Gastrocnemius medialis (tissue), 4 donors: ENCODE measurements around the gene METTL22. TPM values are rescaled to one million over a fixed set of nuclear protein-coding genes. Genes with fewer than 3 reads are reported as not detected.

Source experiments
- ATAC-seq, 2 donors: fragments of 150-250 bp; one replicate each; pipeline ENCODE4 v1.9.1; 2016
- DNase-seq, 2 donors: peaks; one replicate each; pipeline ENCODE4 v3.0.0-alpha.2; 2019
- H3K27ac ChIP-seq, 4 donors: fragments of 200-600 bp; sonication (generic); 1 replicate in 1 of 4; 2 replicates in 3 of 4; pipeline ENCODE4 v1.5.1; 2016 to 2018; ENCODE audit warnings: mild to moderate bottlenecking in 2 of 4, moderate library complexity in 1 of 4
- H3K27me3 ChIP-seq, 3 donors: fragments of 200-600 bp; sonication (generic) in 2 of 3; 1 replicate in 1 of 3; 2 replicates in 2 of 3; pipeline versions ENCODE4 v1.5.1 to v1.6.0; 2016 to 2019; ENCODE audit warnings: mild to moderate bottlenecking in 1 of 3, moderate library complexity in 1 of 3
- H3K36me3 ChIP-seq, 2 donors: fragments of 200-600 bp; sonication (generic) in 1 of 2; one replicate each; pipeline ENCODE4 v1.5.1; 2017 to 2018
- H3K4me1 ChIP-seq, 2 donors: fragments of 200-600 bp; sonication (generic) in 1 of 2; one replicate each; pipeline ENCODE4 v1.5.1; 2016 to 2017; ENCODE audit warnings: mild to moderate bottlenecking in 2 of 2
- H3K4me3 ChIP-seq, 4 donors: fragments of 200-600 bp; sonication (generic) in 3 of 4; 1 replicate in 1 of 4; 2 replicates in 3 of 4; pipeline ENCODE4 v1.5.1; 2016 to 2019; ENCODE audit warnings: mild to moderate bottlenecking in 2 of 4
- H3K9me3 ChIP-seq, 3 donors: fragments of 200-600 bp; sonication (generic) in 2 of 3; 1 replicate in 1 of 3; 2 replicates in 2 of 3; pipeline ENCODE4 v1.5.1; 2016 to 2019
- POLR2A ChIP-seq, 2 donors: fragments of 450-650 bp; IDR thresholded peaks; one replicate each; pipeline ENCODE4 v1.6.1; 2017; ENCODE audit warnings: antibody characterized with exemption in 2 of 2, mild to moderate bottlenecking in 2 of 2, moderate library complexity in 2 of 2
- in situ Hi-C, 4 donors: fragments of 200-750 bp; cut with MboI; loops; one replicate each; pipeline versions ENCODE4 v1.15.0 to v1.8.0; 2017; ENCODE audit warnings: low sequenced_read_pairs in 4 of 4
- intact Hi-C: fragments of 100-400 bp; cut with DNase I; formaldehyde crosslinking; loops from one replicate; pipeline ENCODE4 v1.15.1; 2023; ENCODE audit warnings: low total_unique reads
- total RNA-seq, 4 donors: library from RNA; depleted of rRNA; stranded (reverse); fragments of >200 nt; gene quantifications; one replicate each; pipeline versions ENCODE4 v1.1.0 to v1.2.3, GENCODE V29; 2016
- TF ChIP-seq, protein P1 (sequence below), 5 experiments: fragments of 450-650 bp in 3 of 5; fragments of 200-600 bp in 2 of 5; sonication (generic) in 2 of 5; IDR thresholded peaks in 4 of 5; conservative IDR thresholded peaks in 1 of 5; 1 replicate in 4 of 5; 2 replicates in 1 of 5; pipeline ENCODE4 v1.5.1; 2016 to 2019; ENCODE audit warnings: antibody characterized with exemption in 5 of 5, mild to moderate bottlenecking in 3 of 5, moderate library complexity in 3 of 5

METTL22 gene
- total RNA-seq, 4 donors from 2014 or later: 28.8 to 71.5 (median 51.5) TPM

DNA sequence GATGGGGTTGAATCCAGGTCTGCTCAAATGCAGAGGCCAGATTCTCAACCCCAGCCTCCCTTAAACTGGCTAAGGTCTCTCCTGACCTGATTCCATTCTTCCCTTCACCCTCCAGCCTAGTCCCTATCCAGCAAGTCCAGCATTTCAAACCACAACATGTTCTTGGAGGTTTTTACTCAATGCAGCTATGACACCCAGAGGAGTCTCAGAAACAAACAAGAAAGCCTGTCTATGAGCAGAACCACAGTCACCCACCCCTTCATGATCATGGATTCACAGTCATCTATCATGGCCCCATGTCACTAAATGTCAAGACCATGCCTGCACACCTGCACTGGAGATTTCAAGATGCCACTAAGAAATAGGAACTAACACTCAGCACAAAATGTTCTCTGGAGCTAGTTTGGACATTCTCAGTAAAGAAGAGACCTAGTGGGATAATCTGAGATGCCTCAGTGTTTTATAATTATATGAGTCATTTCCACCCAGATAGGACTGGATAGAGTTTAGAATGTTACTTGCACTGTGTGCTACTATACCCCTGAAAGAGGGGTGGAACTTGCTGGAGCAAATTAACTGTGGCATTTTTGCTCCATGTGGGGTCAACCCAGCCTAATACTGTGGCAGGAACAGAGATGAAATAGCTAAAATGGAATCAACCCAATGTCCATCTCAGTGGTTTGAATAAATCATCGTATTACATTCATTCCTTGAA lies 9.5 kb upstream of the METTL22 start:
- in situ Hi-C loops: no loop called here
- Histone ChIP-seq H3K27ac (no peak overlapping the region), H3K27me3 (peaks cover 0 to 3% (median 0%) of the 10 kb centered on the region in 3 donors), H3K4me3 (no peak overlapping the region), H3K36me3 (no peaks in the 10 kb centered on the region), H3K9me3 (no peaks in the 10 kb centered on the region), H3K4me1 (no peaks in the 10 kb centered on the region)
- no peak for ATAC-seq
- no peak for TF ChIP-seq POLR2A (IDR thresholded peaks at IDR 0.05)
- TF ChIP-seq, protein P1, sequence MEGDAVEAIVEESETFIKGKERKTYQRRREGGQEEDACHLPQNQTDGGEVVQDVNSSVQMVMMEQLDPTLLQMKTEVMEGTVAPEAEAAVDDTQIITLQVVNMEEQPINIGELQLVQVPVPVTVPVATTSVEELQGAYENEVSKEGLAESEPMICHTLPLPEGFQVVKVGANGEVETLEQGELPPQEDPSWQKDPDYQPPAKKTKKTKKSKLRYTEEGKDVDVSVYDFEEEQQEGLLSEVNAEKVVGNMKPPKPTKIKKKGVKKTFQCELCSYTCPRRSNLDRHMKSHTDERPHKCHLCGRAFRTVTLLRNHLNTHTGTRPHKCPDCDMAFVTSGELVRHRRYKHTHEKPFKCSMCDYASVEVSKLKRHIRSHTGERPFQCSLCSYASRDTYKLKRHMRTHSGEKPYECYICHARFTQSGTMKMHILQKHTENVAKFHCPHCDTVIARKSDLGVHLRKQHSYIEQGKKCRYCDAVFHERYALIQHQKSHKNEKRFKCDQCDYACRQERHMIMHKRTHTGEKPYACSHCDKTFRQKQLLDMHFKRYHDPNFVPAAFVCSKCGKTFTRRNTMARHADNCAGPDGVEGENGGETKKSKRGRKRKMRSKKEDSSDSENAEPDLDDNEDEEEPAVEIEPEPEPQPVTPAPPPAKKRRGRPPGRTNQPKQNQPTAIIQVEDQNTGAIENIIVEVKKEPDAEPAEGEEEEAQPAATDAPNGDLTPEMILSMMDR (IDR thresholded peaks at IDR 0.05 in 4 of 5, conservative IDR thresholded peaks at IDR 0.05 in 1 of 5): no peak
- intact Hi-C loops: no loop called here
- DNase-seq: no peak

DNA sequence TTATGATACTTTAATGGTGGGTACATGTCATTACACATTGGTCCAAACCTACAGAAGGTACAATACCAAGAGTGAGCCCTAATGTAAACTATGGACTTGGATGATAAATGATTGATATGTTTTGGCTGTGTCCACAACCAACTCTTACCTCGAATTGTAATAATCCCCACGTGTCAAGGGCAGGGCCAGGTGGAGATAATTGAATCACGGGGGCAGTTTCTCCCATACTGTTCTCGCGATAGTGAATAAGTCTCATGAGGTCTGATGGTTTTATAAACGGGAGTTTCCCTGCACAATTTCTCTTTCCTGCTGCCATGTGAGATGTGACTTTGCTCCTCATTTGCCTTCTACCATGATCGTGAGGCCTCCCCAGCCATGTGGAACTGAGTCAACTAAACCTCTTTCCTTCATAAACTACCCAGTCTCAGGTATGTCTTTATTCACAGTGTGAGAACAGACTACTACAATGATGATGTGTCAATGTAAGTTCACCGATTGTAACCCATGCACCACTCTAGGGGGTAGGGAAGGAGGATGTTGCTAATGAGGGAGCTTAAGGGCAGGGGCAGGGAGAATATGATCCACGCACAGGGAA lies 7.0 kb upstream of the METTL22 start:
- TF ChIP-seq, protein P1 (IDR thresholded peaks at IDR 0.05 in 4 of 5, conservative IDR thresholded peaks at IDR 0.05 in 1 of 5): no peak
- no peak for TF ChIP-seq POLR2A (IDR thresholded peaks at IDR 0.05)
- H3K27ac ChIP-seq: no peak overlapping the region
- H3K36me3 ChIP-seq: no peaks in the 10 kb centered on the region
- H3K27me3 ChIP-seq: peaks cover 0 to 3% (median 0%) of the 10 kb centered on the region in 3 donors
- no peaks in the 10 kb centered on the region for H3K9me3 ChIP-seq
- ATAC-seq (no peak), DNase-seq (no peak)
- H3K4me3 ChIP-seq: no peak overlapping the region
- in situ Hi-C loops: no loop called here
- intact Hi-C loops: no loop called here
- H3K4me1 ChIP-seq: no peaks in the 10 kb centered on the region

DNA sequence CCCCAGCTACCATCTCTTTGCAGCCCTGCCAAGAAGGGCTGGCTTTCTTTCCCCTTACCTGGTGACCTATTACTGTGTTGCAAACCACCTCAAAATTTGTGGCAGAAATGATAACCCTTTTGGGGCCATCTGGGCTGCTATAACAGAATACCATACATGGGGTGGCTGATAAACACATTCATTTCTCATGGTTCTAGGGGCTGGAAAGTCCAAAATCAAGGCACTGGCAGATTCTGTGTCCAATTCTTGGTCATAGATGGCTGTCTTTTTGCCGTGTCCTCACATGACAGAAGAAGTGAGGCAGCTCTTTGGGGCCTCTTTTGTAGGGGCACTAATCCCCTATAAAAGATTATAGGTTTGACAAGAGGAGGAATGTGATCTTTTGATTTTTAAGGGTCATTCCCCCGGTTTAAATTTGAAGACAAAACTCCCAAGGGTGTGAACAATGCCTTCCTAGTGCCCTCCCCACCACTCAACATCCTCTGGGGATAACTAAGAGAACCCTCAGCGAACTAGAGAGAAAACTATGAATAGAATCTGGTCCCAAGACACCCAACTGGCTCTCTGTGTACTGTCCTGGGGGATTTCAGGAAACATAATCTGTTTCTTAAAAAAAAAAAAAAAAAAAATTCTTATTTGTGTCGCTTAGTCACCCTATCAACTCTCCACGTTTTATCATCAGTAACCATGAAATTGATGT lies 1.7 kb upstream of the METTL22 start:
- H3K36me3 ChIP-seq: no peaks in the 10 kb centered on the region
- H3K9me3 ChIP-seq: no peaks in the 10 kb centered on the region
- peaks cover 18 to 24% of the 10 kb centered on the region in 2 donors for H3K4me1 ChIP-seq
- peaks cover 0 to 6% (median 0%) of the 10 kb centered on the region in 3 donors for H3K27me3 ChIP-seq
- no peak overlapping the region for H3K4me3 ChIP-seq
- TF ChIP-seq, protein P1 (IDR thresholded peaks at IDR 0.05 in 4 of 5, conservative IDR thresholded peaks at IDR 0.05 in 1 of 5): no peak
- TF ChIP-seq POLR2A (IDR thresholded peaks at IDR 0.05): no peak
- no peak for ATAC-seq
- intact Hi-C loops: loop anchor here (2.0 to 5.0 kb wide), 3 partner anchors 53 to 179 kb away; partner anchors contain the start of gene ABAT
- in situ Hi-C loops: no loop called here
- H3K27ac ChIP-seq: no peak overlapping the region
- DNase-seq: no peak

DNA sequence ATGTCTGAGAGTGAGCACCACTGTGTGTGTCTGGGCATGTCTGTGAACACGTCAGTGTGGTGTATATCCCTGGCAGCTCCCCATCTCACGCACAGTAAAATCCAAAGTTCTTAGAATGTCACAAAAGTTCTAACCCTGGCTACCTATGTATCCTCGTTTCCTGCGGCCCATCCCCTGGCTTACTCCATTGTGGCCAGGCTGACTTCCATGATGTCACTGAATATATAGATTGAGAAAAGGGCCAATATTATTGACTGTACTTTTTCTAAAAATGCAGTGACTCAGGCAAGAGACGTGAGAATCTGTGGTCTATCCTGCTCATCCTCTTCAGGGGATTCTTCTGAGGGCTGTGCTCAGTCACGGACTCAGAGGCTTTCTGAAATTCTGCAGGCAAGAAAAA lies 963 bp upstream of the METTL22 start:
- TF ChIP-seq, protein P1 (IDR thresholded peaks at IDR 0.05 in 4 of 5, conservative IDR thresholded peaks at IDR 0.05 in 1 of 5): no peak
- no peak for TF ChIP-seq POLR2A (IDR thresholded peaks at IDR 0.05)
- in situ Hi-C loops (no loop called here), intact Hi-C loops (loop anchor here (2.0 to 5.0 kb wide), 3 partner anchors 53 to 178 kb away; partner anchors contain the start of gene ABAT)
- peaks cover 0 to 2% of the 10 kb centered on the region in 2 donors for H3K36me3 ChIP-seq
- ATAC-seq: no peak
- H3K27ac ChIP-seq: no peak overlapping the region
- H3K4me3 ChIP-seq: no peak overlapping the region
- H3K4me1 ChIP-seq: peaks cover 18 to 27% of the 10 kb centered on the region in 2 donors
- H3K9me3 ChIP-seq: no peaks in the 10 kb centered on the region
- no peak for DNase-seq
- peaks cover 0 to 3% (median 0%) of the 10 kb centered on the region in 3 donors for H3K27me3 ChIP-seq
